CD4-positive, alpha-beta T cell (primary cell): ENCODE results near the gene MAPK14. TPM values are rescaled to one million over a fixed set of nuclear protein-coding genes. Genes with fewer than 3 reads are reported as not detected.

ENCODE experiments used
- ATAC-seq: fragments of 200-7000 bp; cut with Tn5 transposase; one replicate; pipeline ENCODE4 v1.10.0; 2022; ENCODE audit warnings: mild to moderate bottlenecking; ENCODE audit not compliant: poor library complexity
- CTCF ChIA-PET: fragments of 350-600 bp; sonication (Branson Sonifier 250); formaldehyde crosslinking; loops from one replicate; lab custom pipeline; 2021; ENCODE audit warnings: antibody characterized with exemption, inconsistent platforms; lab: Charles Lee
- POLR2A ChIA-PET: fragments of 350-600 bp; sonication (Branson Sonifier 250); formaldehyde crosslinking; loops from one replicate; lab custom pipeline; 2021; ENCODE audit warnings: antibody characterized with exemption, inconsistent platforms; lab: Charles Lee
- DNase-seq, 14 experiments: peaks; one replicate each; pipeline ENCODE4 v3.0.0-alpha.2; 2013 to 2020; ENCODE audit warnings: mixed read lengths in 2 of 14
- H3K27ac ChIP-seq, 2 donors: one replicate each; pipeline versions ENCODE4 v1.5.1 to v1.7.0; 2013; ENCODE audit warnings: low read length in 2 of 2, low read depth in 1 of 2, mild to moderate bottlenecking in 1 of 2
- H3K27me3 ChIP-seq, 2 experiments: 1 replicate in 1 of 2; 2 replicates in 1 of 2; pipeline versions ENCODE4 v1.6.1 to v1.7.0; 2013; ENCODE audit warnings: low read length in 2 of 2, control low read depth in 1 of 2, mild to moderate bottlenecking in 1 of 2, moderate library complexity in 1 of 2; ENCODE audit not compliant: insufficient read depth in 2 of 2, control insufficient read depth in 1 of 2
- H3K36me3 ChIP-seq: one replicate; pipeline ENCODE4 v1.6.1; 2013; ENCODE audit warnings: low read length, control low read depth; ENCODE audit not compliant: insufficient read depth
- H3K4me1 ChIP-seq: one replicate; pipeline ENCODE4 v1.6.1; 2013; ENCODE audit warnings: low read length, control low read depth; ENCODE audit not compliant: insufficient read depth
- H3K4me3 ChIP-seq: one replicate; pipeline ENCODE4 v1.5.1; 2013; ENCODE audit warnings: mild to moderate bottlenecking, low read length, moderate library complexity
- H3K9me3 ChIP-seq, 2 experiments: 1 replicate in 1 of 2; 2 replicates in 1 of 2; pipeline versions ENCODE4 v1.6.1 to v1.7.0; 2013; ENCODE audit warnings: low read length in 2 of 2, mild to moderate bottlenecking in 2 of 2, control low read depth in 1 of 2, moderate library complexity in 1 of 2; ENCODE audit not compliant: control insufficient read depth in 1 of 2, insufficient read depth in 1 of 2
- H3K27ac Mint-ChIP-seq: one replicate; pipeline ENCODE4 v1.8.0; 2020; ENCODE audit warnings: mixed read lengths
- H3K27me3 Mint-ChIP-seq: one replicate; pipeline ENCODE4 v1.8.0; 2021; ENCODE audit warnings: mixed read lengths
- H3K36me3 Mint-ChIP-seq: one replicate; pipeline ENCODE4 v1.8.0; 2021; ENCODE audit warnings: low read depth, mixed read lengths
- H3K4me1 Mint-ChIP-seq: one replicate; pipeline ENCODE4 v1.8.0; 2021; ENCODE audit warnings: low read depth, mixed read lengths
- H3K4me3 Mint-ChIP-seq: one replicate; pipeline ENCODE4 v1.8.0; 2020; ENCODE audit warnings: mild to moderate bottlenecking, mixed read lengths
- H3K9me3 Mint-ChIP-seq: one replicate; pipeline ENCODE4 v1.8.0; 2020; ENCODE audit warnings: mixed read lengths
- CTCF ChIP-seq: fragments of 200-600 bp; IDR thresholded peaks from one replicate; pipeline ENCODE4 v1.8.0; 2022; ENCODE audit warnings: antibody characterized with exemption, mild to moderate bottlenecking
- intact Hi-C, 2 experiments: fragments of 100-400 bp; cut with DNase I in 1 of 2; cut with micrococcal nuclease in 1 of 2; formaldehyde crosslinking; loops; one replicate each; pipeline versions ENCODE4 v1.15.1 to v1.9.0; 2023 to 2025; cut with DNase I, micrococcal nuclease
- total RNA-seq, 174 experiments: library from RNA in 2 of 174; stranded (reverse) in 2 of 174; gene quantifications; one replicate each; pipeline ENCODE4 v1.2.3 and lab custom pipeline; 2021 to 2026

MAPK14 gene
- total RNA-seq, 2 experiments from 2014 or later = 42.6 to 42.8 TPM

- DNase-seq (no peak), ATAC-seq (no peak)
- CTCF ChIA-PET = interaction anchor here (0.7 kb wide), 1 partner anchor 25 kb away, joined by 3 read pairs; no protein-coding TSS in a partner anchor
- Histone ChIP-seq H3K9me3 (no peaks in the 10 kb centered on the region), H3K27ac (no peak overlapping the region), H3K4me3 (no peak overlapping the region), H3K4me1 (peaks cover 3% of the 10 kb centered on the region), H3K27me3 (no peaks in the 10 kb centered on the region), H3K36me3 (peaks cover 6% of the 10 kb centered on the region)
- Mint-ChIP-seq H3K27me3 (no peaks in the 10 kb centered on the region), H3K9me3 (no peaks in the 10 kb centered on the region), H3K4me3 (no peak overlapping the region), H3K4me1 (peaks cover 67% of the 10 kb centered on the region), H3K36me3 (peaks cover 48% of the 10 kb centered on the region), H3K27ac (peak overlapping the region; percentile 63)
- POLR2A ChIA-PET = interaction anchor here (1.0 to 1.7 kb wide), 2 partner anchors 16 to 41 kb away, joined by 3 to 7 read pairs; no protein-coding TSS in a partner anchor
- TF ChIP-seq CTCF = no peak
- intact Hi-C loops = loop anchor here in 1 of 2 experiments (5.0 kb wide), 1 partner anchor 37 kb away; no protein-coding TSS in a partner anchor
Observed at GRCh38 chr6:36069573-36069972, 42.0 kb downstream of the MAPK14 start.

- H3K36me3 ChIP-seq = no peaks in the 10 kb centered on the region
- POLR2A ChIA-PET = interaction anchor here (1.7 kb wide), 1 partner anchor 42 kb away, joined by 7 read pairs; no protein-coding TSS in a partner anchor
- Mint-ChIP-seq H3K4me3 (no peak overlapping the region), H3K36me3 (peaks cover 44% of the 10 kb centered on the region), H3K4me1 (peaks cover 61% of the 10 kb centered on the region), H3K9me3 (no peaks in the 10 kb centered on the region), H3K27ac (no peak overlapping the region), H3K27me3 (no peaks in the 10 kb centered on the region)
- no peak overlapping the region for H3K27ac ChIP-seq
- no peak overlapping the region for H3K4me3 ChIP-seq
- no peak for TF ChIP-seq CTCF
- H3K27me3 ChIP-seq = no peaks in the 10 kb centered on the region
- ATAC-seq (no peak), DNase-seq (no peak)
- H3K4me1 ChIP-seq = peaks cover 2% of the 10 kb centered on the region
- no peaks in the 10 kb centered on the region for H3K9me3 ChIP-seq
- intact Hi-C loops = no loop called here
- CTCF ChIA-PET = no interaction called here
Observed at GRCh38 chr6:36070252-36070651, 42.6 kb downstream of the MAPK14 start.

- no peak for TF ChIP-seq CTCF
- ChIA-PET CTCF (no interaction called here), POLR2A (interaction anchor here (1.1 kb wide), 1 partner anchor 39 kb away, joined by 3 read pairs; no protein-coding TSS in a partner anchor)
- intact Hi-C loops = no loop called here
- Histone ChIP-seq H3K27ac (no peak overlapping the region), H3K4me1 (no peaks in the 10 kb centered on the region), H3K36me3 (peaks cover 6% of the 10 kb centered on the region), H3K27me3 (no peaks in the 10 kb centered on the region), H3K9me3 (no peaks in the 10 kb centered on the region), H3K4me3 (no peak overlapping the region)
- Mint-ChIP-seq H3K9me3 (no peaks in the 10 kb centered on the region), H3K36me3 (peaks cover 53% of the 10 kb centered on the region), H3K27ac (peak overlapping the region; percentile 35), H3K4me3 (no peak overlapping the region), H3K4me1 (peaks cover 57% of the 10 kb centered on the region), H3K27me3 (no peaks in the 10 kb centered on the region)
- no peak for DNase-seq
- ATAC-seq = no peak
Observed at GRCh38 chr6:36071281-36071680, 43.7 kb downstream of the MAPK14 start.
